HG03108 (cell line): Measurements from ENCODE around the gene DSP.

Experiments used
- ATAC-seq: cut with Tn5 transposase; IDR thresholded peaks from one replicate; pipeline ENCODE4 v1.9.1; 2021; ENCODE audit warnings: moderate library complexity; ENCODE audit not compliant: unreplicated experiment

The DSP gene, protein sequence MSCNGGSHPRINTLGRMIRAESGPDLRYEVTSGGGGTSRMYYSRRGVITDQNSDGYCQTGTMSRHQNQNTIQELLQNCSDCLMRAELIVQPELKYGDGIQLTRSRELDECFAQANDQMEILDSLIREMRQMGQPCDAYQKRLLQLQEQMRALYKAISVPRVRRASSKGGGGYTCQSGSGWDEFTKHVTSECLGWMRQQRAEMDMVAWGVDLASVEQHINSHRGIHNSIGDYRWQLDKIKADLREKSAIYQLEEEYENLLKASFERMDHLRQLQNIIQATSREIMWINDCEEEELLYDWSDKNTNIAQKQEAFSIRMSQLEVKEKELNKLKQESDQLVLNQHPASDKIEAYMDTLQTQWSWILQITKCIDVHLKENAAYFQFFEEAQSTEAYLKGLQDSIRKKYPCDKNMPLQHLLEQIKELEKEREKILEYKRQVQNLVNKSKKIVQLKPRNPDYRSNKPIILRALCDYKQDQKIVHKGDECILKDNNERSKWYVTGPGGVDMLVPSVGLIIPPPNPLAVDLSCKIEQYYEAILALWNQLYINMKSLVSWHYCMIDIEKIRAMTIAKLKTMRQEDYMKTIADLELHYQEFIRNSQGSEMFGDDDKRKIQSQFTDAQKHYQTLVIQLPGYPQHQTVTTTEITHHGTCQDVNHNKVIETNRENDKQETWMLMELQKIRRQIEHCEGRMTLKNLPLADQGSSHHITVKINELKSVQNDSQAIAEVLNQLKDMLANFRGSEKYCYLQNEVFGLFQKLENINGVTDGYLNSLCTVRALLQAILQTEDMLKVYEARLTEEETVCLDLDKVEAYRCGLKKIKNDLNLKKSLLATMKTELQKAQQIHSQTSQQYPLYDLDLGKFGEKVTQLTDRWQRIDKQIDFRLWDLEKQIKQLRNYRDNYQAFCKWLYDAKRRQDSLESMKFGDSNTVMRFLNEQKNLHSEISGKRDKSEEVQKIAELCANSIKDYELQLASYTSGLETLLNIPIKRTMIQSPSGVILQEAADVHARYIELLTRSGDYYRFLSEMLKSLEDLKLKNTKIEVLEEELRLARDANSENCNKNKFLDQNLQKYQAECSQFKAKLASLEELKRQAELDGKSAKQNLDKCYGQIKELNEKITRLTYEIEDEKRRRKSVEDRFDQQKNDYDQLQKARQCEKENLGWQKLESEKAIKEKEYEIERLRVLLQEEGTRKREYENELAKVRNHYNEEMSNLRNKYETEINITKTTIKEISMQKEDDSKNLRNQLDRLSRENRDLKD (N-terminal part only)

DNA sequence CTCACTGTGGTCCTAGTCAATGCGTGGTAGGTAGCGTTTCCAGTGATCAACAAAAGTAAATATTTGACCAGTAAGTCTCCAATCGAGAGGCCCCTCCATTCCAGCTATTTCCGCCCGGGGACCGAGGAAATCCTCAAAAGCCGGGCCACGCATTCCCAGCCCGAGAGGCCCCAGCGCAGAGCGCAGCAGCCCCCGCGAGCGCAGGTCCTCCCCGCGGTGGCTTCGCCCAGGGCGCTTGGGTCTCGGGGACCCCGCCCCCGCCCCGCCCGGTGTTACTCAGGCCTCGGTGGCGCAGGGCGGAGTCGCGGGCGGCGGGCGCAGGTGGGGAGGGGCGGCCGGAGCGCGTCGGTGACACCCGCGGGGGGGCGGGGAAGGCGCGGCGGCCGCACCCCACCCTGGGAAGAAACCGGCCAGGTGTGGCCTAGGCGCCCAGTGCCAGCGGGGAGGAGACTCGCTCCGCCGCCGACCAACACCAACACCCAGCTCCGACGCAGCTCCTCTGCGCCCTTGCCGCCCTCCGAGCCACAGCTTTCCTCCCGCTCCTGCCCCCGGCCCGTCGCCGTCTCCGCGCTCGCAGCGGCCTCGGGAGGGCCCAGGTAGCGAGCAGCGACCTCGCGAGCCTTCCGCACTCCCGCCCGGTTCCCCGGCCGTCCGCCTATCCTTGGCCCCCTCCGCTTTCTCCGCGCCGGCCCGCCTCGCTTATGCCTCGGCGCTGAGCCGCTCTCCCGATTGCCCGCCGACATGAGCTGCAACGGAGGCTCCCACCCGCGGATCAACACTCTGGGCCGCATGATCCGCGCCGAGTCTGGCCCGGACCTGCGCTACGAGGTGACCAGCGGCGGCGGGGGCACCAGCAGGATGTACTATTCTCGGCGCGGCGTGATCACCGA lies at the start of gene DSP:
TSS of gene DSP (plus strand) at position 497 of the 890 bp plus-strand sequence. CDS start at position 742, 245 bp downstream.
- ATAC-seq = no peak

DNA sequence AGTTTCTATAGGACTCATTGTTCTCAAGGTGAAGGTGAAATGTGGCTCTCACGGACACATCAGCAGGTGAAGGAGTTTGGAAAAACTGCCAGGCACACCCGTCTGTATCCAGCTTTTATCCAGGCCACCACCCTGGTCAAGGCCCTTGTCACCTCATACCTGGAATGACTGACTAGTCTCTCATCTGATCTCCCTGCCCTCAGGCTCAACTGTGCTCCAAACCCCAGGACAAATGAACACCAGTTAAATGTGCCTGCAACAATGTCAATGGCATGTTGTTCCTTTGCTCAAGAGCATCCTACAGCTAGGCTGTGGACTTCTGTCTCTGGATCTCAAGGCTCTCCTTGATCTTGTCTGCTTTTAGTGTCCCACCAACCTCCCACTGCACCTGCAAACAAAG lies 47.6 kb upstream of the DSP start:
- no peak for ATAC-seq

DNA sequence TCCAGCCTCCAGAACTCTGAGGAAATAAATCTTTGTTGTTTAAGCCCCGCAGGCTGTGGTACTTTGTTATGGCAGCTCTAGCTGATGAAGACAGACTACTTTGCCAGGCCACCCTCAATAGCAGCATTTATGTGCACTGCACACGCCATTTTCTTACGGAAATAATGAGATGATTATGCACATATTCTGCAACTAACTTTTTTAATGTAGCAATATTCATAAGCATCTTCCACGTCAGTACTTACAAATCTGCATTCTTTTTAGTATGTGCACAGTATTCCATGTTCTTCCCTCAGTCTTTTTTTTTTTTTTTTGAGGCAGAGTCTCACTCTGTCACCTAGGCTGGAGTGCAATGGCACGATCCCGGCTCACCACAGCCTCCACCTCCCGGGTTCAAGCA lies 46.8 kb upstream of the DSP start:
- ATAC-seq = no peak

DNA sequence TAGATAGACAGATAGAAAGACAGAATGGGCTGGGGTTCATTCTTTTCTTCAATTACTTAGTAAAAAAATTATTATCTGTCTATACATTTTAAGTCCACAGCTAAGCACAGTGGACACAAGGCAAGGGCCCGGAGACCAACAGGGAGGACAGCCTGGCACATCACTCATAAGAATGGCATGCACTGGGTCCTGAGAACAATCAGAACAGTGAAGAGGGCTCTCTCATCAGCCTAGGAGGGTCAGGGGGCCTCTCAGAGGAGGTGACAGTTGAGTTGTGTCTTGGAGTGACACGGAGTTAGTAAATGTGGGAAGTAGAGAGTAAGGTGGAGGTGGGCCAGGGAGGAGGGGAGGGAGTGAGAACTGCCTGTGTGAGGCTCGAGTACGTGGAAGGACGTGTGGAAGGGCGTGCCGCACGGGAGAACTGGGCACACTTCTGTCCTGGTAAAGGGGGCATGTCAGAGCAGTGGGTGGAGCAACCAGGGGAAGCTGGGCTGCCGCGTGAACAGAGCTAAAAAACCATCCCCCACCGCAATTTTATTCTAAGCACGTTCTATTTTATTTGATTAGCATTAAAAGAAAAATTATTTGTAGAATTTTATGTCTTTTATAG lies 45.1 kb upstream of the DSP start:
- ATAC-seq = no peak

DNA sequence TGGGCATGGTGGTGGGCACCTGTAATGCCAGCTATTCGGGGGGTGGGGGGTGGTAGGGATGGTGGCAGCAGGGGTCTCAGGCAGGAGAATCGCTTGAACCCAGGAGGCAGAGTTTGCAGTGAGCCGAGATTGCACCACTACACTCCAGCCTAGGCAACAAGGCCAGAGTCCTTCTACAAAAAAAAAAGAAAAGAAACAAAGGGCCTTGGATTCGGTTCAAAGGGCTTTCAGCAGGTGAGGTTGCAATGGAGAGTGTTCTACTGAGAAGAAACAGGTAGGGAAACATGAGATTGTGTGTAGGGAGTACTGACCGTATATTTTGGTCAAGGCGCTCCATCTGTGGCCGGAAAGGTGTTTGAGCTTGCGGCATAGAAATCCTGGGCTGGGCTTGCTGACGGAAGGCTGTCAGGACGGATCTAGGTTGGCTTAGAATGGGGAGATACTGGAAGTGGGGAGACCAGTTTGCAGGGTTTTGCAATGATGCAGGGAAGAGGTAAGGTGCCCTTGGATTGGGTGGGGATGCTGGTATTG lies 40.7 kb upstream of the DSP start:
- ATAC-seq = no peak

DNA sequence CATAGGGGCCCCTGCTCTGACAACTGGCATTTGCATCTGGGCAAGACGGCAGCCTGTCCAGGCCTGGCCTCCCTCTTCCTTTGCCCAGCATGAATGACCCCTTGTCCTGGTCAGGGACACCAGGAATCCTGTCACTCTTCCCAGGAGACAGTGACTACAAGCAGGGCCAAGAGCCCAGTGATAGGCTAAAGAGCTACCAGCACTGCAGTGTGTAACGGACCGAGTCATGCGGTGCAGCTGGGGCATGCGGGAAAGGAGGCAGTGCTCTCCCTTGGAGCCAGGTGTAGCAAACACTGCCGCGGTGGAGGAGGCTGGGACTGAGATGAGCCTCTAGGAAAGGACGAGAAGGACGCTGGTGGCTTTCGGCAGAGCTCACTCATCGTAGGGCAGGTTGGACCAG lies 38.7 kb upstream of the DSP start:
- no peak for ATAC-seq

DNA sequence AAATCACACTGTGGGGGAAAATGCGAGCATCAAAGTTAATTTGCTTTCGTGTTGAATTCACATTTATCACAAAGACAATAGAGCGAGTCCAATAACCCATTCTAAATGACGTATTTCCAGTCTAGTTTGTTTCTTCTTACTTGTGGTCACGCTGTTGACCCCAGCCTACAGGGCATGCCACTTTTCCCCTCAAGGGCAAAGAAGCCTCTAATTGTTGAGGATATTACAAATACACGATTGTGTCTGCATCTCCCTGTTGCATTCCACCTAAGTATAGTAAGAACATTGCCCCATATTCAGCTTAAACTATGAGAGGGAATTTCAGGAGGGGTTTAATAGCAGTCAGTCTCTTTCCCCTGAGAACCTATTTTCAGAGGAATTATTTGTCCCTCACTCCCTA lies 37.4 kb upstream of the DSP start:
- ATAC-seq = no peak

DNA sequence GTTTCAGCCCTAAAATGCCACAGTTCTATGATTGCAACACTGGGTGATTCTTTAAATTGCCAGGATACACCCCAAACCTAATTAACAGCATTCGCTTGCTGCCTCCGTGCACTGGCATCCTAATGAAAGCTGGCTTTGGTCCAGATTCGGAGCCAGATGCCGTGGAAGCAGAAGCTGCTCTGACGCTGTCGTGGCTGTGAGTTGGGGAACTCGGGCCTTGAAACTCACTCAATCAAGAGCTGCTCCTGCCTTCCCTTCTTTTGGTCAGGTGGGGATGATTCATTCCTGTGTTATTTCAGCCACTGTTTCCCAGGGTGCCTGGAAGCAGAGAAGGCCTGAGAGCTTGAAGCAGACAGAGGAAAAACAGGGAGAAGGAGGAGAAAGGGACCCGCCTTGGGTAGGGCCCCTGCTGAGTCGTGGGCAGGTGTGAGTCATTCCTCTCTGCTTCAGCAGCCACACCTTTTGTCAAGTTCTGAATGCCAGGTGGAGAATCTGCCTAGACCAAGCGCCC lies 36.2 kb upstream of the DSP start:
- no peak for ATAC-seq

DNA sequence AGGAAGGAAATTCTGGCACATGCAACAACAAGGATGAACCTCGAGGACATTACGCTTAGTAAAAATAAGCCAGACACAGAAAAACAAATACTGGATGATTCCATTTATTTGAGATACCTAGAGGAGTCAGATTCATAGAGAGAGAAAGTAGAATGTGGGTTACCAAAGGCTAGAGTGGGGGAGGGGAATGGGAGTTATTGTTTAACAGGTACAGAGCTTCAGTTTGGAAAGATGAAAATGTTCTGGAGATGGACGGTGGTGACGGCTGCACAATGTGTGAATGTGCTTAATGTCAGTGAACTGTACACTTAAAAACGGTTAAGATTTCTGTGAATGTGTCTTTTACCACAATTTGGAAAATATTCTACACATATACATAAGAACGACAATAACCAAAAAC lies 33.9 kb upstream of the DSP start:
- ATAC-seq = no peak

DNA sequence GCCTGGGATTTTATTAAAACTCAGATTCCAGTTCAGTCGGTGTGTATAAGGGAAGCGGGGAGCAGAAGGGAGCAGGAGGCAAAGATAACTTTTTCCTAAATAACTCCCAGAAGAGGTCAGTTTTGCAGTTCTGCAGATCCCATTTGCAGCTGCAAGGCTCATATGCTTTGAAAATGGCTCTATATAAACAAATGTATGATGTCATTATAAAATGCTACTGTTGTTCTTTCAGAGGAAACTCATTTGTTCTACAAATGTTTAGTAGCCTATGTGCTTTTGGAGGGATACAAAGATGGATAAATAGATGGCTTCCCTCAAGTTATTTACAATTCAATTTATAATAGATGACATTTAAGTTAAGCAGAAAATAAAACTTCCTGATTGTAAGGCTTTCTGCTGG lies 29.2 kb upstream of the DSP start:
- ATAC-seq = no peak

DNA sequence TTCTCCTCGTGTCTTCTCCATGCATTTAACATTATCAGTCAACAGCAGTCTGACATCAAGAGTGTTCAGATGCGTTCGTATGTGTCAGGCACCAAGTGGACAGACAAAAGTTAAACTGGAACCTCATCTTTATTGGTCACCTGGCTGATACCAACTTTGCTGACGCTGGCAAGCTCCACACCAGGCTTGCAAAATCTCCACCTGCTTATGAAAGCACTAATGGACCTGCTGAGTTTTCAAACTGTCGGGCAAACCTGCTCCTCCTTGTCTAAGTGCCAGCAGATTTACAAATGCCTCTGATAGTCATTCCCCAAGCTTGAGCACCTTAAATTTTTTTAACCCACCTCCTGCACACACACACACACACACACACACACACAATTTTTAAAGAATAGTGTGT lies 27.9 kb upstream of the DSP start:
- no peak for ATAC-seq

DNA sequence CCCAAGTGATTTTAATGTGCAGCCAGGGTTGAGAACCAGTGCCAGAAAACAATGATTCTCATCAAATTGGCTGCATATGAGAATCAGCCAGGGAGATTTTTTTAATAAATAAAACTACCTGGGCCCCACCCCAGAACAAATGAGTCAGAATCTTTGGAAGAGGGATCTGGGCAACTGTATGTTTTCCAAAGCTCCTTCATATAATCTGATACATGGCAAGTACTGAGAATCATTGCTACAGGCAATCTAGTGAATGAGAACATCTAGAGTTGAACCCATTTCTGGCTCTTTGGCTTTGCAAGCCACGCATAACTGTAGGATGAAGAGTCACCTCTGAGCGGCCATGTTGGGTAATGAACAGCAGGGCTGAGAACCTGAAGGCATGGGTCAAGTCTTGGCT lies 26.1 kb upstream of the DSP start:
- no peak for ATAC-seq

DNA sequence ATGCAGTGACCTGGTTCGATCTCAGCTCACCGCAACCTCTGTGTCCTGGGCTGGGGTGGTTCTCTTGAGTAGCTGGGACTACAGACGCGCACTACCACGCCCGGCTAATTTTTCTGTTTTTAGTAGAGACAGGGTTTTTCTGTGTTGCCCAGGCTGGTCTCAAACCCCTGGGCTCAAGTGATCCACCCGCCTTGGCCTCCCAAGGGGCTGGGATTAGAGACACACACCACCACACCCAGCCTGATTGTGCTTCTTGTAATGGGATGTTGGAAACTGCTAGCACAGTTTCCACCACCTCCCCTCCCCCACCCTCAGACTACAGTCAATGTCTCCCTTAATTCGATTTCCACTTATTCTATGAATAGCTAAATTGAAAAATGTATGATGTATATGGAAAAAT lies 22.6 kb upstream of the DSP start:
- no peak for ATAC-seq

DNA sequence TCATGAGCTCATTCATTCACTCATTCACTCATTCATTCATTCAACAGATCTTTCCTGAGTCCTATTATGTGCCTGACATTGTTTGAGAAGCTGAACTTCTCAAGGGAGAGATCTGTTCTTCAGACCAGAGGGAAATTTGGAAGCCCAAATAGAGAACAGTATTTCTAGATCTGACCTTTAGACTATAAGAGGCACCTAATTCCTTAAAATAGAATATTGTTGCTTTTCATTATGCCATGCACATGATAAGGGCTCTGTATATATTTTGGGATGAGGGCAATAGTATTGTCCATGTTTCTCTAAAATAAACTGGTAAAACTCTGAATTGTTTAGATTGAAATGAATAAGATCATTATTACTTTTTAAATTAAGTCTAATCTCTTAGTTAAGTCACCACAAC lies 18.6 kb upstream of the DSP start:
- ATAC-seq = no peak

DNA sequence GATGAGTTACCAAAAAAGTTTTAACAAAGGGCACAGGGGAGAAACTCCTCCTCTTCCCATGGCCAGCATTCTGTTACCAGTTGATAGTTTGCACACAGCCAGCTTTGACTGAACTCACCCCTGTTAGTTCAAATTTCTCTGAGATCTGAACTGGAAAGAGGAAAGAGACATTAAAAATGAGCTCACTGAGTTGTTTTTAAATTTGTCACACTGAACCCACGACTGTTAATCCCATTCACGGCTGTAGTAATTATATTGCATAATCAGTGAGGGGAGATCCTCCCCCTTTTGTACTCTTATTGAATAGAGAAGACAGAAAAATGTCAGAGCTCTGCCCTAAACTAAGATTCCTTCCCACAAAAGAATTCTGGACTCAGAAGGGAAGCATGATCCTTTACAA lies 17.5 kb upstream of the DSP start:
- ATAC-seq = no peak

DNA sequence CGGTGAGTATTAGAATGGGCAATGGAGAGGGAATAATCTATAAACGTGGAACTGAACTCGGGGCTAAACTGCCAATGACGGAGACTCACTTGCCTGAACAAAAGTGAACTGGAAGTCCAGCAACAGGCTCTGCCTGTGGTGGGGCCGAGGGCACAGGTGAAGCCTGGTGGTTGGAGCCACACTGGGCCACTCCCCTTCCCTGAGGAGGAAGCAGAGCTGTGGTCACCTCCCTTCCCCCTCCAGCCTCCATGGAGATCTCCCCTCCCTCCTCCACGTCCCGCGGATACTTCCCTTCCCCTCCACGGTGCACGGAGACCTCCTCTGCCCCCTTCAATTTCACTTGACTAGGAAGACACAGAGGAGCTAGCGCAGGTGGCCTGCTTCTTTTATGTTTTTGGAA lies 14.7 kb upstream of the DSP start:
- ATAC-seq = no peak

DNA sequence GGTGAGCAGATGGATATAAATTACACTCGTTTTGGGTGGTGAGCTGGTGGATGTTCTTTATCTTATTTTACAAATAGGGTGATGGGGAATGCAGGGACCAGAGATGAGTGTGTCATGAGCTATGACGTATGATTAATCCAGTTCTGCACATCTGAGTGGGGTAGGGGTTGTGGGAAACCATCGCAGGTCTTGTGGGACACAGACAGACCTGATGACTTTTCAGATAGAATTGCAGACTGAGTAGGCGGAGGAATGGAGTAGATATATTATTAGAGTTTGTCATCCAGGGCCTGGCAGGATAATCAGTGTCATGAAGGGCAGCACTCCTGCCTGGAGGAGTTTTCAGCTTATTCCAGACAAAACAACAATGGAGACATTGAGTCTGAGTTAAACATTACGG lies 12.9 kb upstream of the DSP start:
- ATAC-seq = no peak

DNA sequence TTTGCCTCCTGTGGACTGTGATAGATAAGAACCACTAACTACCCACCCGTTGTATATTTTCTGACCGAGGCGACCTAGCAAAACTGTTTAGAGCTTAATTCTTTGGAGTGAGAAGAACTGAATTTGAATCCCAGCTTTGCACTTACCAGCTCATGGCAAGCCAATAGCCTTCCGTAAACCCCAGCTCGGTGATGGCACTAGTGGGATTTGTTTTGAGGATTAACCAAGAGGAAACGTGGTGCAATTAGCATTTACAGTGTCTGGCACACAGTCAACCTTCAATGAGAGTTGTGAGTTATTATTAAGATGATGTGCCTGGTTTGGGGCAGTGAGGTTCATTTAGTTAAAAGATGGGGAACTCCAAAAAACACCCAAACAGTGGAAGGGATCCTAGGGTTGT lies 12.3 kb upstream of the DSP start:
- ATAC-seq = no peak

DNA sequence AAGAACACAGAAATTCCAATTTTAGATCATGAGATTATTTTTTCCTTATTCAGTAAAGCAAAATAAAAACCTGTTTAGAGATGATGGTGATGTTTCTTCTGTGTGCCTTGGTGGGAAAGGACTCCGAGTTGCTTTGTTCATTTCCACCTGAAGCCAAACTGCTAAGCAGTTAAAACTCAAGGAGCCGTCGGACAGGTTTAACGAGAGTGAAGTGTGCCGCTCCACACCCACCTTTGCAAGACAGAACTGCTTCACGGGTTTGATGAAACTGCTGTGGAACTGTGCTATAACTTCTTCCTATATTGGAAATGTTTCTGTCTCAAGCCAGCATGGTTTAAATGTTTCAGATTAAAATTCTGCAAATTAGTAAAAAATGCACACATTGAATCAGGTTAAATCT lies 9.2 kb upstream of the DSP start:
- ATAC-seq = no peak

DNA sequence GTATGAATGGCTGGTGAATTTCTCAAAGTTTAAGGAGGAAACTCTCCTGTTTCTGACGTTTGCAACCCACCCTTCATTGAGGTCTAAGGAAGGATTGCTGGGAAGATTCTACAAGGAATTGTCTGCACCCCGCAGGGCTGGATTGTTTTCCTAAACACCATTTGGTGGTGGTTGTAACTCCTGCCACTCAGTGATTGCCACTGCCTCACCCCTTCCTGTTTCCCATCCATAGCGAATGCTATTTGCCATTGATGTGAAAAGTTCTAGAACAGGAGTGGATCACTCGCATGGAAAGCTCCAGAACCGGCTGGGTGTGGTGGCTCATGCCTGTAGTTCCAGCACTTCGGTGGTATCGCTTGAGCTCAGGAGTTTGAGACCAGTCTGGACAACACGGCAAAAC lies 8.7 kb upstream of the DSP start:
- no peak for ATAC-seq
